Stimulated activated CD8-positive, alpha-beta memory T cell treated with anti-CD3 and anti-CD28 coated beads, Interleukin-12 subunit alpha, Interleukin-12 subunit beta, amount 100 ng/mL, for 24 hours (primary cell): ENCODE measurements around the gene STK26.
"Not testable (repeated sequence)": the region's sequence is repeated elsewhere in the genome, so short reads cannot be mapped to it uniquely, and the experiment has no call there.

Experiments used
- DNase-seq: peaks from one replicate; pipeline ENCODE4 v3.0.0-alpha.2; 2020; ENCODE audit errors: extremely low read depth

Gene STK26

GRCh38 chrX:132022967-132023895 lies at the start of gene STK26:
Gene STK26 (plus strand): TSS chrX:132023302. CDS start chrX:132023618, 316 bp downstream.
- DNase-seq: no peak

- DNase-seq: no peak
Observed at GRCh38 chrX:131975851-131976250, 47.3 kb upstream of the STK26 start.

DNA sequence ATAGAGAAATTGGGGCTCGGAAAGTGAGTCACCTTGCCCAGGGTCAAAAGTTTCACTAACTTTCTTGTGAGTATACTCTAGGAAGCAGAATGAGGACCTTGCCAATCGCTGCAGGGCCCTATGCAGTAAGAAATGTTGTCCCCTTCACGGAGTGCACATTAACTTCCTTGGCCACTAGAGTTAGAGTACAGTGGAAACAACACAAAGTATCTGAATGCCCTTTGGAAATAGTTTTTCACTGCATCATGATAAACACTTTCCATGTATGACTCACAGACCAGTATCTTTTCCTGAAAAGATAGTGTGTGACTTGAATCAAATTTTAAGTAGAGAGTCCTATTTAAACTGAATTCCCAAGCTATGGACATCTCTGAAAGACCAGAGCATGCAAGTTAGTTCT lies 45.5 kb upstream of the STK26 start:
- DNase-seq: no peak

- no peak for DNase-seq
Observed at GRCh38 chrX:131979116-131979515, 44.0 kb upstream of the STK26 start.

DNA sequence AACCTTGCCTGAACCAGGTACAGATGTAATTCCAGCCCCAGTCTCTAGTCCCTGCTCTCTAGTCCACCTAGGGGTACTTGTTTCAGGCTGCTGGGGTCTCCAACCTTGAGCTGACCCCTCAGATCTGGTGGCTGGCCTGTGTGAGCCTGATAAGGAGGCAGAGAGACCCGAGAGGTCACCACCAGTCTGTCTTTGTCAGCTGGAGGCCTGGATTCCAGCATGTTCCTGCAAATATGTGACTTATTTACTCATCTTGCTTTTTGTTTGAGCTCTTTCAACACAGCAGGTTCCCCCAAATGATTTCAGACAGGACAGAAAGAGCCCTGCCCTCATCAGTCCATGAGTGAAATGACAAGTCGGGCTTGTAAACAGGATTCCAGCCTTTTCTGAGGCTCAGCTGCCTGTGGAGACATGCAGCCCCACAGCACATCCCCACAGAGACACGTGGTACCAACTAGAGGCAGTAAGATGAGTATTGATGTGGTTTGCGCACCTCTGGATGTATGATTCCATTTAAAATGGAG lies 37.5 kb upstream of the STK26 start:
- DNase-seq: no peak

- DNase-seq: no peak
Observed at GRCh38 chrX:131987252-131987651, 35.9 kb upstream of the STK26 start.

DNA sequence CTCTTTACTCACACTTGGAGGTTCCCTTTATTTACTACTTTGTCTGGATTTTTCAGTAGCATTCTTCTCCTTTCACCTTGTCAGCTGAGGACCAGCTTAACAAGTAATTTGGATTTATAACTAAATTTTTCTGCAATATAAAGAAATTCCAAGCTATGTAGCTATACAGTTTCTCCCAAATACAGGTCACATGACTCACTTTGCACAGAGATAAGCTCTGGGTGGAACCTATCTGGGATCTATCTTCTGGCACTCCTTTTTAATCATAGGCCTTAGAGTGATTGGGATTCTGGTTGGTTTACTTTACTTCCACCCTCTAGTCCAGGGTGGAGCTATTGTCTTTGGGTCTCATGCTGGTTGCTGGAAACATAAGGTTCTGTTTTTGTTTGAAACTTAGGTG lies 34.9 kb upstream of the STK26 start:
- no peak for DNase-seq

GRCh38 chrX:132001127-132001526 lies 22.0 kb upstream of the STK26 start:
- DNase-seq: no peak

- no peak for DNase-seq
Observed at GRCh38 chrX:132004728-132005127, 18.4 kb upstream of the STK26 start.

- DNase-seq: no peak
Observed at GRCh38 chrX:132009350-132009749, 13.8 kb upstream of the STK26 start.

- DNase-seq: not testable (repeated sequence)
Observed at GRCh38 chrX:132010213-132010612, 12.9 kb upstream of the STK26 start.

- DNase-seq: no peak
Observed at GRCh38 chrX:132015875-132016274, 7.2 kb upstream of the STK26 start.

DNA sequence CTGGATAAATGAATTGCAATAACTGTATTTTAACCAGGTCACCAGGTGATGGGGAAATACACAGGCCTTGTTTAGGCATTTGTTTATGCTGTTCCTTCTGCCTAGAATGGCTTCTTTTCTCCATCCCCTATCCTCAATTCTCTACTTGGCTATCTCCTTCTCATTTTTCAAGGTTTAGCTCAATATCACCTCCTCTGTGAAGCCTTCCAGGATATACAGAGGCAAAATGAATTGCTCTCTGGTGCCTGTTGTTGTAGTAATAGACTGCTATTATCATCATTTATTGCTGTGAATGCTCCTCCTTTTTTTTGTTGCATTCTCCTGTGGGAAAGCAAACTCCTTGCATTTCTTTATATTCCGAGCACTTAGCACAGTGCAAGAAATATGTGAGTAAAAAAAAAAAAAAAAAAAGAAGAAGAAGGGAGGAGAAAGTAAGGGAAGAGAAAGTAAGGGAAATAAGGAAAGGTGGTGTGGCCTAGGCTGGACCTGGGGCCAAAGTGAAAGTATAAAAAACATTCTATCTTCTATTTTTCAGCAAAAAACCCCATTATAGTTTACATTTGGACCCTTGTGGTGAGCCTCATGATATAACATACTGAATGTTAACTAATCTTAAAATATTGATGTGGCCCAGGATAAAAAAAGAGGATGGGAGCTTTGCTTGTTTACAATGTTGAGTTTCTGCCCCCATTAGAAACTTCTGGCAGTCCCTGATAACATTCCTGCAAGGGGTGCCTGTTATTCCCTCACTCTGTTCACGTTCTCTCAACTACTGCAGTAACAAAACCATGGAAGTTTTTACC lies 6.3 kb upstream of the STK26 start:
- DNase-seq: no peak

GRCh38 chrX:132017431-132018185 lies 5.5 kb upstream of the STK26 start:
- no peak for DNase-seq

DNA sequence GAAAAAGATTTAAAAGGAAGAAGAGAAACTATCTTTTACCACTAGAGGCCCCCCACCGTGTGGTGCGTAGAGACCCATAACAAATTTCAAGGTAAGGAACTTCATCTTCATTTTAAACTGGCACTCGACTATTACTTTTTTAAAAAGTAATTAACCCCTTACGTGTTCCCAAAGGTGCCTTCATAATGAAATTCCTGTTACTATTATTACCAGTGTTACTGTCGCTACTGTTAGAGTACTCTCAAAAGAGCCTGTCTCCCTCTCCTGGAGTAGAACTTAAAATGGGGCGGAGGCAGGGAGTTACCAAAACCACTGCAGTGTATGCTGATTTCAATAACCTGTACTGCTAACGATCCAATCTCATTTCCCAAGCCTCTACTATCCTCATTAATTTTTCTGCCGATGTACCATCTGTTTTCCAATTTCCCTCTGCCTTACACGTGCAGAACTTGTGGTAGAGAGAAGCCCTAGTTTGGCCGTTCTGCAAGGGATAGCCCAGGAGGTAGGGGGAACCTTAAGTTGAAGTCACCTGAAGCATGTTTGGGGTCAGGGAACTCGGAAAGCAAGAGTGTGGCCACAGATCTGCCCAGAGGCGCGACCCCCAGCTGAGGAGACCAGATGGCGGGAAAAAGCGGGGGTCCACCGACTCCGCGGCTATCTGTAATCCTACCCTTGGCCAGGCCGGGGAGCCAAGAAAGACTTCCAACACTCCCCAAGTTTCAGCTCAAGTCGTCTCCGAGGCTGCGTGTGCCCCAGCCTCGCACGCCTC lies 720 bp upstream of the STK26 start:
- no peak for DNase-seq

DNA sequence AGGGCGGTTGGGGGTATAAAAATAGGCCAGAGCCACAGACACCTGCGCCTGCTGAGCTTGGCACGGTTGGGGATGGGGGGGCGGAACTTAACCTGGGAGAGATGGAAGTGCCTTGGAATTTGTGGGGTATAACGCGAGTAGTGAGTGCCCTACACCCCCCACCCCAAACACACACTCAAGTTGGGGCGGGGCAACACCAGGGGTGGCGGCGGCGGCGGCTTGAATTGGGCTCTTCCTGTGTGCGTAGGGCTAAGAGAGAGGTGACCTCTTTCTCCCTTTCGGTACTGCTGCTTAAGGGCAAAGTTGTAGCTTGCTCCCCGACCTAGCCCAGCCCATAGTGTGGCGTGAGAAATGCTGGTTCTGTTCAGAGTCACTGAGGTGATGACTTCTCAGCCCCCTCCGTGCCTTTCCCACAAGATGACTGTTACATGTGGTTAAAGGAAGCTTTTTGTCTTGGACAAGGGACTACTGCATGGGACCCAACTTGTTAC lies 839 bp downstream of the STK26 start:
- no peak for DNase-seq

GRCh38 chrX:132025041-132025440 lies 1.9 kb downstream of the STK26 start:
- DNase-seq: no peak

GRCh38 chrX:132030264-132030663 lies 7.2 kb downstream of the STK26 start:
- DNase-seq: no peak

- no peak for DNase-seq
Observed at GRCh38 chrX:132031867-132032266, 8.8 kb downstream of the STK26 start.

GRCh38 chrX:132033166-132033565 lies 10.1 kb downstream of the STK26 start:
- DNase-seq: no peak

DNA sequence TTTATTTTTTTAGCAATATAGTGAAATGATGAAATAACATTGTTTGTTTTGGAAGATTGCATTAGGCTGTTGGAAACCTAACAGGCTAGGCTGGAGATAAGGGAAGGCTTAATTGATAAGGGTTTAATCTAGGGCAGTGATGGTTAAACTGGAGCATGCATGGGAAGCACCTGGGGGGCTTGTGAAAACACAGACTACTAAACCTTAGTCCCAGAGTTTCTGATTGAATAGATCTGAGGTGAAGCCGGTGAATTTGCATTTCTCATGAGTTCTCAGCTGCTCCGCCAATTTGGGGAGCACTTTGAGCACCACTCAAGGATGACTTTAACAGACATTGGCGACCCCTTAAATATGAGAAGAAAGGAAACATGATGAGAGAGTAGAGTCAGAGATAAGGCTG lies 11.5 kb downstream of the STK26 start:
- no peak for DNase-seq
